GM06990 (cell line): ENCODE data around the gene WDR17.

Experiments
- DNase-seq: peaks from one replicate; pipeline ENCODE4 v3.0.0-alpha.2; 2011; ENCODE audit not compliant: insufficient read length; ENCODE audit errors: extremely low read depth
- H3K27me3 ChIP-seq: replicated peaks from 2 replicates; pipeline ENCODE4 v1.6.0; 2011; ENCODE audit warnings: low read length; ENCODE audit not compliant: control insufficient read depth, insufficient read depth
- H3K36me3 ChIP-seq: 2 replicates; pipeline ENCODE4 v1.5.1; 2011; ENCODE audit warnings: low read length; ENCODE audit not compliant: control insufficient read depth, insufficient read depth
- H3K4me3 ChIP-seq: replicated peaks from 2 replicates; pipeline ENCODE4 v1.5.1; 2011; ENCODE audit warnings: low read depth, mild to moderate bottlenecking, control low read depth, low read length
- TF ChIP-seq, protein P1 (sequence below): IDR thresholded peaks from 2 replicates; pipeline ENCODE4 v1.5.1; 2011; ENCODE audit warnings: low read length, control low read depth, mild to moderate bottlenecking, inconsistent platforms; ENCODE audit not compliant: insufficient read depth, poor library complexity, severe bottlenecking

Gene WDR17

DNA sequence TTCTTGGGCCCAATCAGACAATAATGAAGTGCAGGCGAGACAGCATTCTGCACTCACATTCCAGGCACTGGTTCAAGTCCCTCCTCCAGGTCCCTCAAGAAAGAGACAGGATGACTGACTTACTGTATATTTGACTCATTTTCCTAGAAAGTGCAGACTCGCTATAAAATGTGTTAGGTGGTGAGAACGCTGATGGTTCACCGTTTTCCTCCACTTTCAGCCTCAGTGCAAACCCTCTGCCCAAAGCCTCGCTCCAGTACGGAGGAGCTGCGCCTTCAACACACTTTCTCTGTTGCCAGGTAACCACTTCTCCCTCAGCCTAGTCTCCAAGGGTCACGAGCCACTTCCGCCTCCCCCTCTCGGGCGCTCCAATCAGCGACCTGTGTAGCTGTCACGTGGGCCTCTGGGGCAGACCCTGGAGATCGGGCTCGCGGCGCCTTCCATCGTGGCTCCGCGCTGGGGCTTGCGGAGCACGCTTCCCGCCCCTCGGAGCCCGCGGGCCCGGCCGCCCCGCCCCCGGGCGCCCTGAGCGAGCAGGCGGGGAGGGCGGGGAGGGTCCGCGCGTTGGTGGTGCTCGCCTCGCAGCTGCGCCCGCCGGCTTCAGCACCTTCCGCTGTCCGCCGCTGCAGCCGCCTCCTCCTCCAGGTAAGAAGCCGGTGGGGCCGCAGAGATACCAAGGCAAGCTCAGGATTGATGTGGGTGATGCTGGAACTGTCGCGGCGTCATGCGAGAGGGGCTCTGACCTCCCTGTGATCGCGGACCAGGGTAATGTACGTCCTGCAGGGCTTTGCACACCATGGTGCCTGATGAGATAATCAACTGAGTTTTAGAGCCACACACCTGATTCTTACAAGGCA, at the start of gene WDR17:
TSS of gene WDR17 (plus strand) at position 407 of the 857 bp plus-strand sequence. CDS start 45,740 bp downstream, outside the sequence.
- Histone ChIP-seq H3K4me3 (peak within 1 kb of the TSS; percentile 70), H3K36me3 (no peaks in the 10 kb centered on the region), H3K27me3 (no peaks in the 10 kb centered on the region)
- DNase-seq: peak; percentile 95
- TF ChIP-seq, protein P1, sequence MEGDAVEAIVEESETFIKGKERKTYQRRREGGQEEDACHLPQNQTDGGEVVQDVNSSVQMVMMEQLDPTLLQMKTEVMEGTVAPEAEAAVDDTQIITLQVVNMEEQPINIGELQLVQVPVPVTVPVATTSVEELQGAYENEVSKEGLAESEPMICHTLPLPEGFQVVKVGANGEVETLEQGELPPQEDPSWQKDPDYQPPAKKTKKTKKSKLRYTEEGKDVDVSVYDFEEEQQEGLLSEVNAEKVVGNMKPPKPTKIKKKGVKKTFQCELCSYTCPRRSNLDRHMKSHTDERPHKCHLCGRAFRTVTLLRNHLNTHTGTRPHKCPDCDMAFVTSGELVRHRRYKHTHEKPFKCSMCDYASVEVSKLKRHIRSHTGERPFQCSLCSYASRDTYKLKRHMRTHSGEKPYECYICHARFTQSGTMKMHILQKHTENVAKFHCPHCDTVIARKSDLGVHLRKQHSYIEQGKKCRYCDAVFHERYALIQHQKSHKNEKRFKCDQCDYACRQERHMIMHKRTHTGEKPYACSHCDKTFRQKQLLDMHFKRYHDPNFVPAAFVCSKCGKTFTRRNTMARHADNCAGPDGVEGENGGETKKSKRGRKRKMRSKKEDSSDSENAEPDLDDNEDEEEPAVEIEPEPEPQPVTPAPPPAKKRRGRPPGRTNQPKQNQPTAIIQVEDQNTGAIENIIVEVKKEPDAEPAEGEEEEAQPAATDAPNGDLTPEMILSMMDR: no peak

DNA sequence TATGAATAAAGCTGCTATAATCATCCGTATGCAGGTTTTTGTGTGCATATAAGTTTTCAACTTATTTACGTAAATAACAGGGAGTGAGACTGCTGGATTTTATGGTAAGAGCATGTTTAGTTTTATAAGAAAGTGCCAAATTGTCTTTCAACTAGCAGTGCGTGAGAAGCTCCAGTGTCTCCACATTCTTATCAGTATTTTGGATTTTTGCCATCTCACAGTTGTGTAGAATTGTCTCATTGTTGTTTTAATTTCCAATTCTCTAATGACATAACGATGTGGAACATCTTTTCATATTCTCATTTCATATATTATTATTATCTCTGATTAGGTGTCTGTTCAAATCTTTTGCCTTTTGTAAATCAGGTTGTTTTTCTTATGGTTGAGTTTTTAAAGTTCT, 49.0 kb upstream of the WDR17 start:
- no peak for DNase-seq
- Histone ChIP-seq H3K27me3 (no peaks in the 10 kb centered on the region; the same call in 1 of the 2 replicates), H3K36me3 (no peaks in the 10 kb centered on the region), H3K4me3 (no peak overlapping the region)
- TF ChIP-seq, protein P1: no peak

DNA sequence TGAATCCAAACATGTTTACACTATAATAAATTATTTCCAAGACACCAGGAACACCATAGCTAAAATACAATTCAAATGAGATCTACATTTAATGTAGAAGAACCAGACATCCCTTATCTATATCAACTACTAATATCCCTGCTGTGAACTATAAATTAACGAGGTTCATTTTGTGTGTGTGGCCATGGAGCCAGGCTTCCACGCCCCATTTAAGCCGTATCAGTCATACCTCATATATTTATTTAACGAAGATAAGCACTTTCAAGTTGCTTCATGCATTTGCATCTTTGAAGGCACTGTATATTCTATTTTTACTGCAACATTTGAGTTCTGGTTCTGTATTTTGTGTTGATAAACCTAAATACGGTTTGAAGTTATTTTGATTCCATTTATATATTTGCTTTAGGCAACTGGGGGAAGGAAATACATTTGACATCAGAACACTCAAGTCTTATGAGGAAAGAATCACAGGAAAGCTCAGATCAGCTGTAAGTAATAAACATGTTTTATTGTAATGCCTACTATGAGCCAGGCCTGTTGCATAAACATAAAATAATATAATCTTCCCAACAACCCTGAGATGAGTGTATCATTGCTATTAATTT, 45.1 kb upstream of the WDR17 start:
- TF ChIP-seq, protein P1: no peak

DNA sequence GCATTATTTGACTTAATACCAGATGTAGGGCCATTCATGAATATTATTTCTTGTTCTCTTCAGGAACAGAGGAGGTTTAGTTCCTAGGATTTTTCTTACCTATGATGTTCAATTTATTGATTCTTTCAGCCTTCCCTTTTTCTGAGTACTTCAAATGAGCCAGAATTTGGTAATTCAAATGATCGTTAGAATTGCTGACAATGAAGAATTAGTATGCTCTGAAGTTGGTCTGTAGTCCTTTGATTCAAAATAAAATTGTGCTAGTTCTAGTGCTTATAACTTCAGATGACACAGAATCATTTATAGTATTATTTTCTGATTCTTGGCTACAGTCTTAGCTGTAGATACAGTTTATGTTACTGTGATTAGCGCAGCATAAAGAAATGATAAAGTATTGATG, 35.2 kb upstream of the WDR17 start:
- TF ChIP-seq, protein P1: no peak
- no peaks in the 10 kb centered on the region for H3K27me3 ChIP-seq
- H3K4me3 ChIP-seq: no peak overlapping the region
- no peaks in the 10 kb centered on the region for H3K36me3 ChIP-seq
- DNase-seq: no peak

More for the DNA sequence above, 45.1 kb upstream of the WDR17 start:
- no peaks in the 10 kb centered on the region for H3K36me3 ChIP-seq
- no peak overlapping the region for H3K4me3 ChIP-seq
- no peaks in the 10 kb centered on the region; the same call in 1 of the 2 replicates for H3K27me3 ChIP-seq
- no peak for DNase-seq

DNA sequence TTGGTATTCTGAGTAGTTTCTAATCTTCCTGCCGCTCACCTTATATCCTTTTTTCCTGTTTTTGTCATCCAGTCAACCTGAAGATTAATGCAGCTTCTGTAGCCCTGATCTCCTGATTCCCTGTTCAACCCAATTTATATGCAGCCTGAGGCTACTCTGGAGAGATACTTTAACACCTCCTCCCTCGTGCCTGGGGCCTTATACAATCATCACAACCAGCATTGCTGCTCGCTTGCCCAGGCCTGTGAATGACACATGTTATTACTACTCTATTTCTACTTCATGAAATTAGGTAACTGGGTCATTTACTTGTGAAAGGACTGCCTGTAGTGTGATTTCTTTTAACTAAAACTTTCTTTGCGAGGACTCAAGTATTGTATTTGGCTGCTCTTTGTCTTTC, 33.7 kb upstream of the WDR17 start:
- H3K27me3 ChIP-seq: no peaks in the 10 kb centered on the region
- TF ChIP-seq, protein P1: no peak
- H3K4me3 ChIP-seq: no peak overlapping the region
- H3K36me3 ChIP-seq: no peaks in the 10 kb centered on the region
- no peak for DNase-seq
